HEK293 (cell line): ENCODE measurements around the gene PDE6C.

Source experiments
- GLI2 ChIP-seq: fragments of 450-650 bp; formaldehyde crosslinking; IDR thresholded peaks from 2 replicates; pipeline ENCODE4; 2017; ENCODE audit warnings: missing biosample characterization, missing genetic modification characterization, low read depth, borderline replicate concordance
- KLF8 ChIP-seq: fragments of 450-650 bp; formaldehyde crosslinking; IDR thresholded peaks from 2 replicates; pipeline ENCODE4 v1.5.1; 2016; ENCODE audit warnings: missing biosample characterization, missing genetic modification characterization
- TCF7L2 ChIP-seq: IDR thresholded peaks from 2 replicates; pipeline ENCODE4 v1.6.1; 2011; ENCODE audit warnings: low read depth, mild to moderate bottlenecking, inconsistent platforms, low read length, moderate library complexity, borderline replicate concordance
- ZBTB1 ChIP-seq: fragments of 450-650 bp; formaldehyde crosslinking; IDR thresholded peaks from 2 replicates; pipeline ENCODE4 v1.5.1; 2016; ENCODE audit warnings: missing biosample characterization, missing genetic modification characterization
- ZBTB11 ChIP-seq: fragments of 450-650 bp; formaldehyde crosslinking; conservative IDR thresholded peaks from 2 replicates; pipeline ENCODE4 v1.5.1; 2016; ENCODE audit warnings: low read depth, missing biosample characterization, missing genetic modification characterization
- ZFP41 ChIP-seq: fragments of 450-650 bp; formaldehyde crosslinking; IDR thresholded peaks from 2 replicates; pipeline ENCODE4 v1.5.1; 2016; ENCODE audit warnings: missing biosample characterization, missing genetic modification characterization, borderline replicate concordance
- ZNF16 ChIP-seq: fragments of 450-650 bp; formaldehyde crosslinking; IDR thresholded peaks from 2 replicates; pipeline ENCODE4 v1.5.1; 2016; ENCODE audit warnings: low read depth, missing biosample characterization, missing genetic modification characterization
- ZNF202 ChIP-seq: fragments of 450-650 bp; formaldehyde crosslinking; IDR thresholded peaks from 2 replicates; pipeline ENCODE4 v1.5.1; 2016; ENCODE audit warnings: missing biosample characterization, missing genetic modification characterization, borderline replicate concordance
- ZNF221 ChIP-seq: fragments of 450-650 bp; formaldehyde crosslinking; IDR thresholded peaks from 2 replicates; pipeline ENCODE4 v1.5.1; 2017; ENCODE audit warnings: missing biosample characterization, missing genetic modification characterization, borderline replicate concordance
- ZNF292 ChIP-seq: fragments of 450-650 bp; formaldehyde crosslinking; IDR thresholded peaks from 2 replicates; pipeline ENCODE4 v1.5.1; 2016; ENCODE audit warnings: low read depth, missing biosample characterization, missing genetic modification characterization, borderline replicate concordance
- ZNF302 ChIP-seq: fragments of 450-650 bp; formaldehyde crosslinking; IDR thresholded peaks from 2 replicates; pipeline ENCODE4 v1.5.1; 2016; ENCODE audit warnings: missing biosample characterization, missing genetic modification characterization, low read depth
- ZNF350 ChIP-seq: fragments of 450-650 bp; formaldehyde crosslinking; IDR thresholded peaks from 2 replicates; pipeline ENCODE4 v1.5.0; 2017; ENCODE audit warnings: missing biosample characterization, mild to moderate bottlenecking, missing genetic modification characterization
- ZNF354C ChIP-seq: fragments of 450-650 bp; formaldehyde crosslinking; IDR thresholded peaks from 2 replicates; pipeline ENCODE4 v1.5.1; 2016; ENCODE audit warnings: missing biosample characterization, missing genetic modification characterization, low read depth, borderline replicate concordance
- ZNF426 ChIP-seq: fragments of 450-650 bp; formaldehyde crosslinking; IDR thresholded peaks from 2 replicates; pipeline ENCODE4 v1.5.1; 2017; ENCODE audit warnings: missing biosample characterization, missing genetic modification characterization, mild to moderate bottlenecking, inconsistent platforms, moderate library complexity
- ZNF501 ChIP-seq: fragments of 450-650 bp; formaldehyde crosslinking; IDR thresholded peaks from 2 replicates; pipeline ENCODE4 v1.5.1; 2016; ENCODE audit warnings: missing biosample characterization, missing genetic modification characterization
- ZNF571 ChIP-seq: fragments of 450-650 bp; formaldehyde crosslinking; IDR thresholded peaks from 2 replicates; pipeline ENCODE4 v1.5.0; 2017; ENCODE audit warnings: missing biosample characterization, missing genetic modification characterization
- ZNF777 ChIP-seq: fragments of 450-650 bp; formaldehyde crosslinking; IDR thresholded peaks from 2 replicates; pipeline ENCODE4 v1.5.1; 2017; ENCODE audit warnings: missing biosample characterization, missing genetic modification characterization, borderline replicate concordance
- TF ChIP-seq, protein P1 (sequence below): fragments of 450-650 bp; formaldehyde crosslinking; IDR thresholded peaks from 2 replicates; pipeline ENCODE4 v1.5.1; 2016; ENCODE audit warnings: missing biosample characterization, missing genetic modification characterization, borderline replicate concordance
- TF ChIP-seq, protein P2 (sequence below): fragments of 450-650 bp; formaldehyde crosslinking; IDR thresholded peaks from 2 replicates; pipeline ENCODE4 v1.5.1; 2016; ENCODE audit warnings: missing biosample characterization, missing genetic modification characterization
- TF ChIP-seq, protein P3 (sequence below): fragments of 450-650 bp; formaldehyde crosslinking; IDR thresholded peaks from 2 replicates; pipeline ENCODE4 v1.5.1; 2016; ENCODE audit warnings: missing biosample characterization, missing genetic modification characterization
- TF ChIP-seq, protein P4 (sequence below): fragments of 450-650 bp; formaldehyde crosslinking; IDR thresholded peaks from 2 replicates; pipeline ENCODE4 v1.5.1; 2016; ENCODE audit warnings: missing biosample characterization, missing genetic modification characterization

PDE6C gene

DNA sequence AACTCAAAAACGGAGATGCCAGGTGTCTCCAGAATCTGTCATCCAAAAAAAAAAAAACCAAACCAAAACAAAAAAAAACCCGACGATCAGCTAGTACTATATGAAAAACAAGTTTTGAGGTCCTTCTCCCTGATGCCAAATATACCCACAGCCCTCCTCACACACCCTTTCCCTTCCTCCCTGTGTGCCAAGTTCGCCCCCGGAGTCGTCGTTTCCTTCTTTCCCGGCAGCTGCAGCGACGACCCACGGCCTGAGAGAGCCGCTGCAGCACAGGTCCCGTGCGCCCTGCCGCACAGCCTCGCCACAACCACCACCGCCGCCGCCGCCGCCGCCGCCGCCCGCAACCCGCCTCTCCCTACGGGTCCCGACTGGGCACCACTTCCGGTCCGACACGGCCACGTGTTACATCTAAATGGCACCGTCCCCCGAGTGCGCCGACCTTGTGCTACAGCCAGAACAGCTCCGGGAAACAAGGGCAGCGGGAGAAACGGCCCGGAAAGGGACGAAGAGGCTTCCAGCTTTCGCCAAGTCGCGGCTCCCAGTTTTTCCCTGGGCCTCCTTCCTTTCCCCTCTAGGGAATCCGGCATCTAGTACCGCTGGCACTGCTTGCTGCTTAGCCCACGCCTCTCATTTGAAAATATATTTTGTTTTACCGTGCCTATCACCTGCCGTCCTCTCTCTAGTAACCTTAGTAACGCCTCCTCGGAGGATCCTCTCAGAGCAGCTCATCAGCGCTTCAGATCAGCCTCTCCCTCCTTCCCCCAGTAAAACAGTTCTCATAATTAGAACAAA, 90.1 kb downstream of the PDE6C start, which contains the start of gene FRA10AC1 (continued):
- TF ChIP-seq, protein P1, sequence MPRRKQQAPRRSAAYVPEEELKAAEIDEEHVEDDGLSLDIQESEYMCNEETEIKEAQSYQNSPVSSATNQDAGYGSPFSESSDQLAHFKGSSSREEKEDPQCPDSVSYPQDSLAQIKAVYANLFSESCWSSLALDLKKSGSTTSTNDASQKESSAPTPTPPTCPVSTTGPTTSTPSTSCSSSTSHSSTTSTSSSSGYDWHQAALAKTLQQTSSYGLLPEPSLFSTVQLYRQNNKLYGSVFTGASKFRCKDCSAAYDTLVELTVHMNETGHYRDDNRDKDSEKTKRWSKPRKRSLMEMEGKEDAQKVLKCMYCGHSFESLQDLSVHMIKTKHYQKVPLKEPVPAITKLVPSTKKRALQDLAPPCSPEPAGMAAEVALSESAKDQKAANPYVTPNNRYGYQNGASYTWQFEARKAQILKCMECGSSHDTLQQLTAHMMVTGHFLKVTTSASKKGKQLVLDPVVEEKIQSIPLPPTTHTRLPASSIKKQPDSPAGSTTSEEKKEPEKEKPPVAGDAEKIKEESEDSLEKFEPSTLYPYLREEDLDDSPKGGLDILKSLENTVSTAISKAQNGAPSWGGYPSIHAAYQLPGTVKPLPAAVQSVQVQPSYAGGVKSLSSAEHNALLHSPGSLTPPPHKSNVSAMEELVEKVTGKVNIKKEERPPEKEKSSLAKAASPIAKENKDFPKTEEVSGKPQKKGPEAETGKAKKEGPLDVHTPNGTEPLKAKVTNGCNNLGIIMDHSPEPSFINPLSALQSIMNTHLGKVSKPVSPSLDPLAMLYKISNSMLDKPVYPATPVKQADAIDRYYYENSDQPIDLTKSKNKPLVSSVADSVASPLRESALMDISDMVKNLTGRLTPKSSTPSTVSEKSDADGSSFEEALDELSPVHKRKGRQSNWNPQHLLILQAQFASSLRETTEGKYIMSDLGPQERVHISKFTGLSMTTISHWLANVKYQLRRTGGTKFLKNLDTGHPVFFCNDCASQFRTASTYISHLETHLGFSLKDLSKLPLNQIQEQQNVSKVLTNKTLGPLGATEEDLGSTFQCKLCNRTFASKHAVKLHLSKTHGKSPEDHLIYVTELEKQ: peak; percentile 92
- TF ChIP-seq ZNF221 (tag by site-specific recombination) (no peak), ZNF354C (no peak), ZBTB11 (tag by site-specific recombination) (peak; percentile 100), ZNF777 (peak; percentile 99), ZNF571 (tag by site-specific recombination) (no peak), ZNF426 (no peak), GLI2 (tag by site-specific recombination) (no peak), ZNF292 (tag by site-specific recombination) (no peak), ZFP41 (tag by site-specific recombination) (0 out of 2 replicates have a peak, but pooled peaks have one; percentile 30), ZBTB1 (tag by site-specific recombination) (peak; percentile 68; the same call in 1 of the 2 replicates), KLF8 (tag by site-specific recombination) (peak; percentile 98), ZNF302 (tag by site-specific recombination) (no peak), TCF7L2 (no peak), ZNF202 (tag by site-specific recombination) (no peak), ZNF16 (tag by site-specific recombination) (no peak), ZNF350 (tag by site-specific recombination) (no peak), ZNF501 (tag by site-specific recombination) (peak; percentile 100)
- TF ChIP-seq, protein P2, sequence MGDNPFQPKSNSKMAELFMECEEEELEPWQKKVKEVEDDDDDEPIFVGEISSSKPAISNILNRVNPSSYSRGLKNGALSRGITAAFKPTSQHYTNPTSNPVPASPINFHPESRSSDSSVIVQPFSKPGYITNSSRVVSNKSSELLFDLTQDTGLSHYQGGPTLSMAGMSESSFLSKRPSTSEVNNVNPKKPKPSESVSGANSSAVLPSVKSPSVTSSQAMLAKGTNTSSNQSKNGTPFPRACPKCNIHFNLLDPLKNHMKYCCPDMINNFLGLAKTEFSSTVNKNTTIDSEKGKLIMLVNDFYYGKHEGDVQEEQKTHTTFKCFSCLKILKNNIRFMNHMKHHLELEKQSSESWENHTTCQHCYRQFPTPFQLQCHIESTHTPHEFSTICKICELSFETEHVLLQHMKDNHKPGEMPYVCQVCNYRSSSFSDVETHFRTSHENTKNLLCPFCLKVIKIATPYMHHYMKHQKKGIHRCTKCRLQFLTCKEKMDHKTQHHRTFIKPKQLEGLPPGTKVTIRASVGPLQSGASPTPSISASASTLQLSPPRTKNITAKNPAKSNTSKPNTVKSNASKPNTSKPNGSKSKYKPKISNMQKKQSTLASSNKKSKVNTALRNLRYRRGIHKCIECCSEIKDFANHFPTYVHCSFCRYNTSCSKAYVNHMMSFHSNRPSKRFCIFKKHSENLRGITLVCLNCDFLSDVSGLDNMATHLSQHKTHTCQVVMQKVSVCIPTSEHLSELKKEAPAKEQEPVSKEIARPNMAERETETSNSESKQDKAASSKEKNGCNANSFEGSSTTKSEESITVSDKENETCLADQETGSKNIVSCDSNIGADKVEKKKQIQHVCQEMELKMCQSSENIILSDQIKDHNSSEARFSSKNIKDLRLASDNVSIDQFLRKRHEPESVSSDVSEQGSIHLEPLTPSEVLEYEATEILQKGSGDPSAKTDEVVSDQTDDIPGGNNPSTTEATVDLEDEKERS: peak; percentile 81; the same call in 1 of the 2 replicates
- TF ChIP-seq, protein P3, sequence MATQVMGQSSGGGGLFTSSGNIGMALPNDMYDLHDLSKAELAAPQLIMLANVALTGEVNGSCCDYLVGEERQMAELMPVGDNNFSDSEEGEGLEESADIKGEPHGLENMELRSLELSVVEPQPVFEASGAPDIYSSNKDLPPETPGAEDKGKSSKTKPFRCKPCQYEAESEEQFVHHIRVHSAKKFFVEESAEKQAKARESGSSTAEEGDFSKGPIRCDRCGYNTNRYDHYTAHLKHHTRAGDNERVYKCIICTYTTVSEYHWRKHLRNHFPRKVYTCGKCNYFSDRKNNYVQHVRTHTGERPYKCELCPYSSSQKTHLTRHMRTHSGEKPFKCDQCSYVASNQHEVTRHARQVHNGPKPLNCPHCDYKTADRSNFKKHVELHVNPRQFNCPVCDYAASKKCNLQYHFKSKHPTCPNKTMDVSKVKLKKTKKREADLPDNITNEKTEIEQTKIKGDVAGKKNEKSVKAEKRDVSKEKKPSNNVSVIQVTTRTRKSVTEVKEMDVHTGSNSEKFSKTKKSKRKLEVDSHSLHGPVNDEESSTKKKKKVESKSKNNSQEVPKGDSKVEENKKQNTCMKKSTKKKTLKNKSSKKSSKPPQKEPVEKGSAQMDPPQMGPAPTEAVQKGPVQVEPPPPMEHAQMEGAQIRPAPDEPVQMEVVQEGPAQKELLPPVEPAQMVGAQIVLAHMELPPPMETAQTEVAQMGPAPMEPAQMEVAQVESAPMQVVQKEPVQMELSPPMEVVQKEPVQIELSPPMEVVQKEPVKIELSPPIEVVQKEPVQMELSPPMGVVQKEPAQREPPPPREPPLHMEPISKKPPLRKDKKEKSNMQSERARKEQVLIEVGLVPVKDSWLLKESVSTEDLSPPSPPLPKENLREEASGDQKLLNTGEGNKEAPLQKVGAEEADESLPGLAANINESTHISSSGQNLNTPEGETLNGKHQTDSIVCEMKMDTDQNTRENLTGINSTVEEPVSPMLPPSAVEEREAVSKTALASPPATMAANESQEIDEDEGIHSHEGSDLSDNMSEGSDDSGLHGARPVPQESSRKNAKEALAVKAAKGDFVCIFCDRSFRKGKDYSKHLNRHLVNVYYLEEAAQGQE (tag by site-specific recombination): peak; percentile 86
- TF ChIP-seq, protein P4, sequence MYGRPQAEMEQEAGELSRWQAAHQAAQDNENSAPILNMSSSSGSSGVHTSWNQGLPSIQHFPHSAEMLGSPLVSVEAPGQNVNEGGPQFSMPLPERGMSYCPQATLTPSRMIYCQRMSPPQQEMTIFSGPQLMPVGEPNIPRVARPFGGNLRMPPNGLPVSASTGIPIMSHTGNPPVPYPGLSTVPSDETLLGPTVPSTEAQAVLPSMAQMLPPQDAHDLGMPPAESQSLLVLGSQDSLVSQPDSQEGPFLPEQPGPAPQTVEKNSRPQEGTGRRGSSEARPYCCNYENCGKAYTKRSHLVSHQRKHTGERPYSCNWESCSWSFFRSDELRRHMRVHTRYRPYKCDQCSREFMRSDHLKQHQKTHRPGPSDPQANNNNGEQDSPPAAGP (tag by site-specific recombination): peak; percentile 99
